ENCODE data around the gene AUTS2.

- no peak for TF ChIP-seq DNMT1 (IDR thresholded peaks at IDR 0.05)
- no peak for TF ChIP-seq ZFX (CRISPR knock-in tag; IDR thresholded peaks at IDR 0.05)
- TF ChIP-seq TAF7 (tag; IDR thresholded peaks at IDR 0.05), result no peak
- TF ChIP-seq ZNF274 (IDR thresholded peaks at IDR 0.05; ENCODE audit: borderline replicate concordance, low read depth, low read length), result no peak
- TF ChIP-seq, protein P1, sequence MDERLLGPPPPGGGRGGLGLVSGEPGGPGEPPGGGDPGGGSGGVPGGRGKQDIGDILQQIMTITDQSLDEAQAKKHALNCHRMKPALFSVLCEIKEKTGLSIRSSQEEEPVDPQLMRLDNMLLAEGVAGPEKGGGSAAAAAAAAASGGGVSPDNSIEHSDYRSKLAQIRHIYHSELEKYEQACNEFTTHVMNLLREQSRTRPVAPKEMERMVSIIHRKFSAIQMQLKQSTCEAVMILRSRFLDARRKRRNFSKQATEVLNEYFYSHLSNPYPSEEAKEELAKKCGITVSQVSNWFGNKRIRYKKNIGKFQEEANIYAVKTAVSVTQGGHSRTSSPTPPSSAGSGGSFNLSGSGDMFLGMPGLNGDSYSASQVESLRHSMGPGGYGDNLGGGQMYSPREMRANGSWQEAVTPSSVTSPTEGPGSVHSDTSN (CRISPR knock-in tag; IDR thresholded peaks at IDR 0.05; ENCODE audit: low read depth), result no peak
- TF ChIP-seq, protein P1 (tag; conservative IDR thresholded peaks at IDR 0.05; ENCODE audit: low read depth), result no peak
- no peak for TF ChIP-seq EP300 (IDR thresholded peaks at IDR 0.05; ENCODE audit: low read length)
- TF ChIP-seq SREBF2 (CRISPR knock-in tag; IDR thresholded peaks at IDR 0.05), result no peak
These were observed 745.2 kb downstream of the AUTS2 start for GRCh38 chr7:70343519-70343918.
